Measurements from ENCODE around the gene KLHL8.
"Not testable (repeated sequence)": the region's sequence is repeated elsewhere in the genome, so short reads cannot be mapped to it uniquely, and the experiment has no call there.

Gene KLHL8

DNA sequence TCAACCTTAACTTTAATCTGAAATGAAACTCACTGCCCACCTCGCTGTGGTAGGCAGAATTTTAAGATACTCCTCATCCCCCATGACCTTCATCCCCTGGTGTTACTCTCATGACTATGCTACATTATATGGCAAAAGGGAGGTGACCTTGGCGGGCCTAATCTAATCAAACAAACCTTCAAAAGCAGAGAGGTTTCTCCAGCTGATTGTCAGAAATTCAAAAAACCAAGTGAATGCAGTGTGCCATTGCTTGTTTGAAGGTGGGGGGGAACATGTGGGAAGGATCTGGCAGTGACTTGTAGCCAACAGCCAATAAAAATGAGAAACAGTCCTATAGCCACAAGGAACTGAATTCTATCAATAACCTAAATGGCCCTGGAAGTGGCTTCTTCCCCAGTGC lies 48.5 kb downstream of the KLHL8 start:
- DNase-seq: no peak

DNA sequence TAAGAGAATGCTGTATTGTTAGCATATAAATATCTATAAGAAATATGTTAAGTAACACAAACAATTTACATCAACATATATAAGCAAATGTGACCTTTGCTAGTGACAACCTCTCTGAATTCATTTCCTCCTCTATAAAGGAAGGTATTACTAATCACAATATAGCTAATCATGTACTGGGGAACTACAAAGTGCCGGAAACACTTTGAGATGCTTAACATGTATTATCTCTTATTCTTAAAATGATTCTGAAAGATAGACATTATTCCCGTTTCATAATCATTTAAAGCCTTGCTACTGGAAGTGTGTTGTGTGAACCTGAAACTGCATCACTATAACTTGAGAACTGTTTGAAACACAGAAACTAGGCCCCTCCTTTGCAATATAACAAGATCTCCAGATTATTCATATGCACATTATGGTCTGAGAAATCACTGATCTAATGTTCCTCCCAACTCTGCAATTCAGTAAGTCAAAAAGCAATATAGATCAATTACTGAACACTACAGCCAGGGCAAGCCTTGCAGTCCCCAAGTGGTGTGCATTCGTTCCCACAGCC lies 54.0 kb downstream of the KLHL8 start:
- no peak for DNase-seq

DNA sequence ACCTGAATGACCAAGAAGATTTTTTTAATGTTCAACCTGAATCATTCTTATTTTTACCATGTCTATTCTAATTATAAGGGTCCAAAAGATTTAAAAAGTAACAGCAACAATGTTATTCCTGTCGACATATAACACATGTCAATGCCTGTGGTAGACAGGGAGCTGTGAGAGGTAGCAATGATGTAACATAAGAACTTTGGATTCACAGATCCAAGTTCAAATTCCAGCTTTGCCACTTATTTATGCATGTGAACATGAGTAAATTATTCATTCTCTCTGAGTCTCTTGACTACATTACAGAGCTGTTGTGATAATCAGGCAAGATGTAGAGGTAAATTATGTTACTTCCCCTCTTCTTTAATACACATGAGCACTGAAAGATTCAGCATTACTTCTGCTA lies 54.5 kb downstream of the KLHL8 start:
- DNase-seq: no peak

DNA sequence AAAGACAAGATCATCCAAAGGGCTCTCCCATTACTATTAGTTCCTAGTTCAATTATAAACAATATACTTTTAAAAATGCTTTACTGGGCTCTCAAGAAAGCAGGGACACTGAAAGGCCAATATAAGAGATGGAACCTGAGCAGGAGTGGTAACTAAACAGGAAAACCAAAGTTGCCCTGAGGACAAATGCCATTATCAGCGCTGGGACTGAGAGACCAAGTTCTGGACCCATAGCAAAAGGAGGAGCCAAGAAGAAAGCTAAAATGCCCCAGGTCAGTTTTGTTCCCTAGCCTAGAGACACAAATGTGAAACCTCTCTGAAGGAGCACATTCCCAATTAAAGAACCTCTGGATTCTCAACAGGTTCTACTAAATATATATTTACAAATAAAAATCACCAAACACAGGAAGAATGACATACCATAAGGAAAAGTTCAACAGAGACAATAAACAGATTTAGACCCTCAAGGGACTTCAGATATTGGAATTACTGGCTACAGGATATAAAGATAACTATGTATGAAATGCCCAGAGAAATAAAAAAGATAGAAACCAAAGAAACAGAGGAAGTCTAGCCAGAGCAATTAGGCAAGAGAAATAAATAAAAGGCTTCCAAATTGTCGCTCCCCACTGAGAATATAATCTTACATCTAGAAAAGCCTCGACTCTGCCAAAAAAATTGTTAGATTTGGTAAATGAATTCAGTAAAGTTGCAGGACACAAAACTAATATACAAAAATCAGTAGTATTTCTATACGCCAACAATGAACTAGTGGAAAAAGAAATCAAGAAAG lies 67.1 kb downstream of the KLHL8 start:
- DNase-seq: no peak

DNA sequence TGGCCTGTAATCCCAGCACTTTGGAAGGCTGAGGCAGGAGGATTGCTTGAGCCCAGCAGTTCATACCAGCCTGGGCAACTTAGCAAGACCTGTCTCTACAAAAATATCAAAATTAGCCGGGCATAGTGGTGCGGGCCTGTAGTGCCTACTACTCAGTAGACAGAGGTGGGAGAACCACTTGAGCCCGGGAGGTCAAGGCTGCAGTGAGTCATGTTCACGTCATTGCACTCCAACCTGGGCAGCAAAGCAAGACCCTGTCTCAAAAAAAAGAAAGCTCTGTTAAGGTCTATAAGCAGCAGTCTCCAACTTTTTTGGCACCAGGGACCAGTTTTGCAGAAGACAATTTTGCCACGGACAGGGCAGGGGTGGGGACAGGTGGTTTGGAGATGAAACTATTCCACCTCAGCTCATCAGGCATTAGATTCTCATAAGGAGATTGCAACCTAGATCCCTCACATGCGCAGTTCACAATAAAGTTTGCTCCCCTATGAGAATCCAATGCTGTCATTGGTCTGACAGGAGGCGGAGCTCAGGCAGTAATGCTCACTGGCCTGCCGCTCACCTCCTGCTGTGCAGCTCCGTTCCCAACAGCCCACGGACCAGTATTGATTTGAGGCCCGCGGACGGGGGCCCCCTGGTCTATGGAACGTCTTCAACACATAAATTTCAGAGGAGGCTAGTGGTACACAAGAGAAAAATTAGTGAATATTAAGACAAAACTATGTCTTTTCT lies 67.9 kb downstream of the KLHL8 start:
- no peak for DNase-seq

DNA sequence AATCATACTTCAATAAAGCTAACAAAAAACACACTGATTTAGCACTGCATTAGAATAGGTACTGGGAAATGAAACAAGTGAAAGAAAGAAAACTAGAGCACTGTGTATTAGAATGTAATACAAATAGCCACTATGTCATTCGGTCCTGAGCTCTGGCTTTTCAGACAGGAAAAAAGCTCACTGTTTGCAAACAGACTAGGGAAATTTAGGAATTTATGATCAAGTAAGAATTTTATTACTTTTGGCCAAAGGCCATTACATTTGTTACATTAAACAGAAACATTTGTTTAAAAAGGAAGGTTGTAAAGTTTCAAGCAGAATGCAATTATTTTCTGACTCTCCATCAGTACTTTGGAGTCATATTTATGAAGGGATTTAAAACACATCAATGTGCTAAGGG lies 68.7 kb downstream of the KLHL8 start:
- no peak for DNase-seq

DNA sequence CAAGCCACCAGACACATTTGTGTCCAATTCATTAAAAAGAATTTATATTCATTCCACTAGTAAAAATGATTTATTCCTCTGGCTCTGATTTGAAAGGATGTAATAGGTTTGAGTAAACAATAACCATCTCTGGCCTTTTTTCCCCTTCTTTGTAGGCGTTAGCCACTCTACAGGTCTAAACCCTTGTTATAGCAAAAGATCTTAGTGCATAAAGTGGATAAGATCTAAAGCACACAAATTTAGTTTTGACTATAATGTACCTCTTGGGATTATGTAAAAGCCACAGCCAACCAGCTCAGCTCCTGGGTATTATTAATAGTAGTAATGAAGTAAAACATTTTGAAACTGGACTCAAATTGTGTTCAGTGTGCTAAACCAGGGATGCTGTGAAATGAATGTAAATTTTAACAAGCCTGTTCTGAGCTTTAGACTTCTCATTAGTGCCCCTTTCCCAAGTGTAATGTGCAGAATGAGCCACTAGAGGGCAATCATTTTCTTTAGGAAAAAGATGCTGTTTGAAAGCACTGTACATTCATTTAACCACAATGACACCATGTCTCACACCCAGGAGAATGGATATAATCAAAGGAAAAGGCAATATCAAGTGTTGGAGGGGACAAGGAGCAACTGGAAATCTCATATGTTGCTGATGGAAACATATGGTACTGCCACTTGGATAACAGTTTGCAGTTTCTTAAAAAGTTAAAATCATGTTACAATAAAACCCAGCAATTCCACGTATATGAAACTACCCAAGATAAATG lies 69.7 kb downstream of the KLHL8 start:
- DNase-seq: peak in 7 of 14 donors; percentile 1 to 32 (median 4)

DNA sequence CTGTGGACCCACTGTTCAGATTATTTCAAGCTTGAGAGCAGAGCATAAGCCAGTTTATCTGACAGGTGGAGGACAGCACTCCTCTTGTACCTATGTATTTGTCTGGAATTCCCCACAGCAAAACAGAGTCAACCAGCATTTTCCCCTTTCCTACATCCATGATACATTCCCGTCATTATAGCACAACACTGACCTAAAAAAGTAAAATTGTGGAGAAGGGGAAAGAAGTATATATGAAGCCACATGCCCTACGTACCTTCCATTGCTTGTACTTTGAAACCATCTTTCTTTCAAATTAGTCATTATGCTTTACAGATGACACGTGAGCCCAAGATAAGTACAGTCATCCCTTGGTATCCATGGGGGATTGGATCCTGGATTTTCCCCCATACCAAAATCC lies 73.3 kb downstream of the KLHL8 start:
- DNase-seq: no peak

DNA sequence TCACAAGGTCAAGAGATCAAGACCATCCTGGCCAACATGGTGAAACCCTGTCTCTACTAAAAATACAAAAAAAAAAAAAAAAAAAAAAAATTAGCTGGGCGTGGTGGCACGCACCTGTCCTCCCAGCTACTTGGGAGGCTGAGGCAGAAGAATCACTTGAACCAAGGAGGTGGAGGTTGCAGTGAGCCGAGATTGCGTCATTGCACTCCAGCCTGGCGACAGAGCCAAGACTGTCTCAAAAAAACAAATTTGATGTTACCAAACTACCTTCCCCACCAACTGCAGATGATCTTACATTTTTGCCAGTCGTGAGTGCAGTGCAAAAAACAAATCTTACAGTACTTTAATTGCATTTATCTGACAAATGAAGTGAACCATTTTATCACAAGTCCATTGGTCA lies 74.5 kb downstream of the KLHL8 start:
- not testable (repeated sequence) for DNase-seq

DNA sequence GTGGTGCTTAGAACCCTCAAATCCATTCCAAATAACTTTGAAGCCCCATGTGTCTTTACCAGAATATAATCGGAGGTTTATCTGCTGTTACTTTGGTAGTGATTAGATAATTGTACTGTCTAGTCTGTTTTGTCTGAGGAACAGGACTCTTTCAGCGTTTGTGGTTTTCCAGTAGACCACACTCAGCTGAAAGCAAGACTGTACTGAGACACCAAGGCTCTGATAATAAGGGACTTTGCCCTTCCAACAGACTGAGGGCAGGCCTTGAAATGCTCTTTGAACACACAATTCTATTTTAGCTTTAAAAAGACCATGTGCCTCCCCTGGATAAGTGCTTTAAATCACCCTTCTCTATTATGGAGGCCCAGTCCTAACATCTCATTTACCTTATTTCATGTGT lies 76.1 kb downstream of the KLHL8 start:
- DNase-seq: no peak

DNA sequence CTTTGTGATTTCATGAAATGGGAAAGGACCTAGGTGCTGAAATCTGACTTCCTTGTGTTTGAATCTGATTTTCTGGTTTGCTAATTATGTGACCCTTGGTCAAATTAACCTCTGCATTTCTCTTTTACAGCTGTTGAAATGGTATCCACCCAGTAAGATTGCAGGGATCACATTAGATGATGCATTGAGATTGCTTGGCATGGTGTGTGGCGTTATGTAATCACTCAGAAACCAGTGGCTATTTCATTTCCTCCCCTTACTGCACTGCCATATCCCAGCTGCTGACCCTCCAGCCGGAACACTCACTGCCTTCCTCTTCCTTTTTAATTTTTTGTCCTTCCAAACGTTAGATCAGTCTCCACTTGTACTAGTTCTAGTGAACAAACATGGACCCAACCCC lies 79.0 kb downstream of the KLHL8 start:
- no peak for DNase-seq

DNA sequence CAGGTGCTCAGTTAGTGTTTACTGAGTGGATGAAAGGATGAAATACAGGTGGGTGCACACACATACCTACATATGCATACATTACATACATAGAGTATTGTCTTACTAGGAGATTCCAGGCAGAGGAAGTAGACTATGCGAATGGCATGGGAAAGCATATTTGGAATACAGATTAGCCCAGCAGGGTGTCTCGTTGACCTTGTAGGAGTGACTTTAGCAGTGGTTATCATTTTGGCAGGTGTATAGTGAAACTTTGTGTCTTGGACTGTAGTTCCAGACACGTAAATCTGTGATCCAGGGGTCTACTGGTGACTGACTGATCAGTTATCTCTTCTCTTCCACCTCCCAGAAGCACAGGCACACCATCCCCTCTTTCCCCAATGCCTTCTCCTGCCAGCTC lies 86.3 kb downstream of the KLHL8 start:
- DNase-seq: no peak

DNA sequence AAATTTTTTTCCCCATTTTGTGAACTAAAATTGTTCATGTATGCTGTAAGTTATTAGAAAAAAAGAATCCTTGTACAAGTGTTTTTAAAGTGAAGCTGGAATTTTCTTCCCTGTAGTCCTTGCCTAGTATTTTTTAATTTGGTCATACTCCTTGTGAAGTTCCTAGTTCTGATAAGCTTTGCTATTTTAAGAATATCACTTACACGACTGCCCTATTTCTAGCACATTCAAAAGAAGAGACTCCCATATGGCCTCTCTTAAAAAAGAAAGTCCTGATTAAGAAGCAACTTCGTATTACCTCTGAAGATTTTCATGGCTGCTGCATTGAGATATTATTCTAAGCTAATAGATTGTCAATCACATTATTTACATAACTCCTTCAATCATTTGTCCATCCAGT lies 87.2 kb downstream of the KLHL8 start:
- DNase-seq: no peak

DNA sequence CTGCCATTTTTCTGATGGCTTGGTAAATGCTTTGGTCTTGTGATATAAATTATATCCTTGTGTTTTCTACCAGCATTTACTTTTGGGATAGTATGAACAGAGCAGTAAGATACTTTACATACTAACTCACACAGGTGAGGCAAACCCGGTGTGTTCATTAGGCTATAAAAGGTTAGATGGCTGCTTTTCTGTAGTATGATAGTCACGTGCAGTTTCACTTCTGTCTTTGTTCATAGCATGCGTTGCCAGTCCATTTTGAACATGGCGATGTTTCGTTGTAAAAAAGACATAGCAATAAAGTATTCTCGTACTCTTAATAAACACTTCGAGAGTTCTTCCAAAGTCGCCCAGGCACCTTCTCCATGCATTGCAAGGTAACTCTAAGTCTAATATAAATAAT lies 88.4 kb downstream of the KLHL8 start:
- DNase-seq: no peak

DNA sequence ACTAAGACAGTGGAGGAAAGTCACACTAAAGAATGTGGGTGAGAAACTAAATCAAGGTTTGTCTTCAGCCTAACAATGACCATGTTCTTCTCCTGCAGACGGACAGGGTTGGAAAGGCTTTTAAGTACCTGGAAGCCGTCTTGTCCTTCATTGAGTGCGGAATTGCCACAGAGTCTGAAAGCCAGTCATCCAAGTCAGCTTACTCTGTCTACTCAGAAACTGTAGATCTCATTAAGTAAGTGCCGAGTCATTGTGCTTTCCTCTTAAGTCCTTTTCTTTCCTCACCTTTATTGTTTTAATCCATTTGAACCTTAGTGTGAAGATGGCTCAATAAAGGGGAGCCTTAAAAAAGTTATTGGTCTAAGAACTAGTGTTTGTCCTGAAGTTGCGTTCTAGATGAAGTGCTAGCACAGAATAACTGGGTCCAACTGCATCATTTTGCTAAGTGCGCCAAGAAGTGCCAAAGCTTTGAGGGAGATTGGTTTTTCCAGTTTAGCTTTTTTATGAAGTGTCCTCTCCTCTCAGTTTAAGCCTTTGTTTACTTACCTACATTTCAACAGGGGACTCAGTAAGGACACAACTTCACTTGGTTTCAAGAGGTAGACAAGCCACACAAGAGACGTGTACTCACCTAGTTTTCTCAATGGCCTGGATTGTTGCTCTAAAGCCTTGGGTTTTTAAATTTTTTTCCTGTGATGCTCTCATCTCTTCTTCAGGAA lies 89.3 kb downstream of the KLHL8 start:
- DNase-seq: no peak

DNA sequence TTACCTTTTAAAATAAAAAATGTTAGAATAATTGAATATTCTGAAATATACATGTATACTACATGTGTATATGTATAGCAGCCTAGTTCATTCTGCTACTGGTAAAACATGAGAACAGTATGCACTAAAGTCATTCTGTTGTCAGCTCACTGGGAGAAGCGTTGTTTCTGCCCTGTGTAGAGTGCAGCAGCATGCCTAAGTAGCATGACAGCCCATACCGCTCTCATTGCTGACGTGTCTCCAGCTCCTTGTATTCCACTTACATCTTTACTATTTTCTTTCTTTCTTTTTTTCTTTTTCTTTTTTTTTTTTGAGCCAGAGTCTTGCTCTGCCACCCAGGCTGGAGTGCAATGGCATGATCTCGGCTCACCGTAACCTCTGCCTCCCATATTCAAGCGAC lies 90.7 kb downstream of the KLHL8 start:
- no peak for DNase-seq

DNA sequence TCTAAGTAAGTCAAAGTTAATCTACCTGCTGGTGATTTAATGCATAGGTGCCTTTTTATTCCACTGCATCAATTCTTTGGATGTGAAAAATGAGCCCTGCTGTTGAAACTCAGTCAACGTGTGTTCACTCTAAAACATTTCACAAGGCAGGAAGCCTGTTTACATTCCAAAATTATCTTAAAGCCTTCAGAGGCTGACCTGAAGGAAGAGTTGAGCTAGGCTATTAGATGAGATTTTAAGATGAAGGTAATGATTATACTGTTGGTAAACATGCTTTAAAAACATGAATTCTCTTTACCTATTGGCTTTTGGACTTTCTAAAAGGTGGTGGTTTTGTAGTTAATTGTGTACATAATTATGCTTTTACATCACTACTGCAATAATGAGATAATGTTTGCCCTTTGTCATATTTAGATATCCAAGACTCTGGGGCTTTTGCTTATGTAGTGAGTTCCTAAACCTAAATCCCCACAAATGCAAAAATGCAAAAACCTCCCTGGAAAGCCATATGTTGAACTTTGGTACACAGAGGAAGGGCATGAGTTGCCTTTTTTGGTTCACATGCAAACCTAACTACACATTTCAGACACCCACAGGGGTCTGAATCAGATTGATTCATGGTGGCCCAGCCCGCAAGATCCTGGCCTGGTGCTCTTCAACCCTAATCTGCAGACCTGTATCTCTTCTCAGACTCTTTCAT lies 92.3 kb downstream of the KLHL8 start:
- no peak for DNase-seq

DNA sequence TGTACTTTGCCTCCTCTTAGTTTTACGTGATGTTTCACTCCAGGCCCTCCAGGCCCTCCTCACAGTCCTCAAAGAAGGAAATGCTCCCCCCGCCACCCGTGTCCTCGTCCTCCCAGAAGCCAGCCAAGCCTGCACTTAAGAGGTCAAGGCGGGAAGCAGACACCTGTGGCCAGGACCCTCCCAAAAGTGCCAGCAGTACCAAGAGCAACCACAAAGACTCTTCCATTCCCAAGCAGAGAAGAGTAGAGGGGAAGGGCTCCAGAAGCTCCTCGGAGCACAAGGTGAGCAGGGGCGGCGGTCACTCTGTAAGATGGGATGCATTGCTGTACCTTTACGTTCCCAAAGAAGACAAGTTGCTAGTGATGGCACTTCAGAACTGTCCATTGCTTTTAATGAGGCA lies 94.4 kb downstream of the KLHL8 start:
- DNase-seq: no peak

DNA sequence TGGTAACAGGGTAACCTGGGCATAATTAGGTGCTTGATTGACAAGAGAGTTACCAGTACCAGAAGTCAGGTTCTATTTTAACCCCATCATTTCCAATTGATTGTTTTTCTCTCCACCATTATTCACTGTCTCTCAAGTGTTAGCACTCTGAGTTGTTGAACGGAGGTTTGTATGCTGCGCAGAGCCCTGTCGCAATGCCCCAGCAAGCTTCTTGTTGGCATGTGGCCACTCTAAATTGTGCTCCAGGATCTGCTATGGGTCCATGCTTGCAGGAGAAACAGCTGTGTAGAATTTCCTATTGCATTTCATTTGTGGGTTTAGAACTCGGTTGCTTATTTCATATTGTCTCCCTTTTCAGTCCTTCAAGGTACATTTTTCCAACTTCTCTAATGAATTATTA lies 98.2 kb downstream of the KLHL8 start:
- DNase-seq: no peak

DNA sequence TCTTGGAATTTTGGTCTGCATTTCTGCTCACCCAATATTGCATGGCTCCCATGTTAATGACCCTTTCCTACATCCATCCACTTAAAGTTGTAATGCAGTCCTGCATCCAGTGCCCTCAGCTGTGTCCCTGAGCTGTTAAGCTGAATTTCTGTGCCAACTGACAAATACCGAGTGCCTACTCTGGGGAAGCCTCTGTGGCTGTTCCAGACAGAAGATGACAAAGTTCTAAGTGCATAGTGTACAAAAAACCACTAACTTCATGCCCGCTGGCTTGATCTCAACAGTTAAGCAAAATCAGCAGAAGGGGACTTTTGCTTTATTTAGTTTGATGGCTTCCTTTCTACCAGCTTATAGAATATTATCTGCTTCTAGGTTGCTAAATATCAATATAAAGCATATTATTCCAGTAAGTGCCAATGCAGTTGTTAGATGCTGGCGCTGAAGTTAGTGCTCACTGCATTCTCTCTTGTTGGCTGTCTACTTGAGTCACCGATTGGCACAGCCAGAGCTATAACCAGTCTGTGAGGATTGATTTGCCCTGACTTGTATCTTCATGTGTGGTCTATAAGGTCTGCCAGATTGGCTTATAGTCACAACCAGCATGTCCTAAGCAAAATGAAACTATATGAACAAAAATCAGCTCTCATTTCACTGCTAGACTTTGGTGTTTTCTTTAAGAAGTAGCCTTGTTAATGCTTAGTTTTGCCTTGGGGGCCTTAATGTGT lies 98.9 kb downstream of the KLHL8 start:
- DNase-seq: no peak
